GM19023 (cell line): Measurements from ENCODE around the gene KCTD18.

Experiments
- ATAC-seq: cut with Tn5 transposase; IDR thresholded peaks from one replicate; pipeline ENCODE4 v1.9.1; 2021; ENCODE audit warnings: mild to moderate bottlenecking, moderate library complexity; ENCODE audit not compliant: unreplicated experiment

The KCTD18 gene

DNA sequence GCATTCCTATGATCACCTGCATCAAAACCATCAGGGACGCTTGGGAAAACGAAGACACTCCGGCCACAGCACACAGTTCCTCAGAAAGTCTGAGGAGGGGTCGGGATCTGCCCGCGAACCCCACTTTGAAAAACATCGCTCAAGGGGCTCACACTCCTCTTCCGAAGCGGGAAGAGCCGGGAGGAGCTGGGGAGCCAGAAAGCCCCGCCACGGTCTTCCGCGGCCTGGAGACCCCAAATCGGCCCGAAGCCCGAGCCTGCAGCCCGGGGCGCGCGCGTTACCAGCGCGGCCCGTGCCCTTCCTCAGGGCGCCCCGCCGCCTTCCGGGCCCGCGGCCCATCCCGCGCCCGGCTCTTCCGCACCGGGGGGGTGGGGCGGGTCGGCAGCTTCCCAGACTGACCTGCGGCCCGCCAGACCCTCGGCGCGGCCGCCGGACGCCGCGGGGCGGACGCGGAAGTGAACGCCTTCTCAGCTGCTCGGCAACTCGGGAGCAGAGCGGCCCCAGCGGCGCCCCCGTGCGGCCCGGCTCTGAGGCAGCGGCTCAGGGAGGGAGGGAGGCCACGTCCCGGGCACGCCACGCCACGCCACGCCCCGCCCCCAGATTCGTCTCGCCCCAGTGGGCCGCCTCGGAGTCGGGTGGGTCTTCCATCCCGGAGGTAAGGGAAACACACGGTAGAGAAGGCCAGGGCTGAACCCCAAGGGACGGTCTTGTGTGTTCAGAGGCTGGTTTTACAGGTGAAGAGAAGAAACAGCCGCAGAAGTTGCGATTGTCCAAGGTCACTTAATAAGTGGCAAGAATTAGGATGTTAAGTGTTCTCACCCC, at the start of gene KCTD18:
KCTD18 (minus strand) TSS at position 457 of the 822 bp plus-strand sequence. CDS start 3,052 bp downstream, outside the sequence.
- ATAC-seq, result peak; percentile 98

- no peak for ATAC-seq
Measured at GRCh38 chr2:200540793-200541192, 30.9 kb upstream of the KCTD18 start.

DNA sequence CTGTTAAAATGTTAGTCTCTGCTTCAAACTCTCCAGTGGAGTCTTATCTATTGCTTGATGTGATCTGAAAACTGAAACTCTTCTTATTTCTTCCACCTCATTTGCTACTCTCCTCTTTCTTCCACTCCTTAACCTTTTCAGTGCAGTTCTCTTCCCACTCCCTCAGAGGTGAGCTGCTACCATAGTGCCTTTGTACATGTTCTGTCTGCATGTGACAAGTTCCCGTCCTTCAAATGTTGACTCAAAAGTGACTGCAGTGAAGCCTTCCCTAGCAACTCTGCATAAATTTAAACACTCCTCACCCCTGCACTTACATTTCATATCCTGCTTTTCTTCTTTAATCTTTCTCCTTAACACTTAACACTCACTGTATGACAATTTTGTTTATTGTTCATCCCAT, 28.3 kb upstream of the KCTD18 start:
- ATAC-seq, result no peak

DNA sequence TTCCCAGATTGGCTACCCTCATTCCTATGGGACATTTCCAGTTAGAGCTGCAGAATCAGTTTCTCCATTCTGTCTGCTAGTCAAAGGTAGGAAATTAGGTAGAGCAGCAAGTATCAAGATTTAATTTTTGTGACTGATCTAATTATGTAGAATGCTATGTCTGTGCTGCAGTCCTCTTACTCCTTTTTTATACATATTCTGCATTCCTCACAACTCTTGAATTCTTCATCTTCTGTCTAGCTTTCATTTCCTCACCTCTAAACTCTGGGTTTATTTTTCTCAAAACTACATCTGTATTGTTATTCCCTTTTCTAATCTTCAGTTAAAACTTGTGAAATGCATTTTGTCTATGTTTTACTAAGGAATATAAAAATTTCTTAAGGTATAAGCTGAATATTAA, 24.7 kb upstream of the KCTD18 start:
- no peak for ATAC-seq

DNA sequence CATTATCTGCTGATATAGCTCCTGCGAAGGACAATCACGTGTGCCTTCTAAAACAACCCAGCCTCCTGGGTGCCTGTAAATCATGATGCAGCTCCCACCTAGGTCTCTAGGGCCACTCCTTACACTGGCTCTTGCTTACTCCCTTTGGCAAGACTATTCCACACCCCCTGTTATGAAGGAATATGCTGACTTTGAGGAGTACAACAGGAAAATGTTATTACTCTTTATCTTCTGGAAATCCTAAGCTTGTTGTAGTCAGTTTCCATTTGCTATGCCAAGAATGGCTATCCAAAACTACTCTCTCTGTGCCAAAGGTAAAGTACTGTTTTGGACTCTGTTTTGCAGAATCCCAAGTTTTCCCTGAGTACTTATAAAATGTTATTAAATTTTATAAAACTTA, 23.9 kb upstream of the KCTD18 start:
- ATAC-seq, result no peak

DNA sequence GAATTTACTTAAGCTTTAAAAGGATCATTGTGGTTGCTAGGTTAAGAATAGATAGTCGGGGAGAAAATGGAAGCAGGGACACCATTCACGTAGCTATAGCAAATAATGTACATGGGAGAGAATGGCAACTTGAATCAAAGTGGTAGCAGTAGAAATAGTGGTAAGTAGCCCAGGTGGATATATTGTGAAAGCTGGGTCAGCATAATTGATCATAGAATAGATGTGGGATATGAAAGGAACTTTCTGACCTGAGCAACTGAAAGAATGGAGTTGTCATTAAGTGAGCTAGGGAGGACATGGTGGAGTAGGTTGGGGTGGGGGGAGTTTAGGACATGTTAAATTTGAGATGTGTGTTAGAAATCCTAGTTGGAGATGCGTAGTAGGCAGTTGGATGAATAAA, 18.4 kb upstream of the KCTD18 start:
- no peak for ATAC-seq

DNA sequence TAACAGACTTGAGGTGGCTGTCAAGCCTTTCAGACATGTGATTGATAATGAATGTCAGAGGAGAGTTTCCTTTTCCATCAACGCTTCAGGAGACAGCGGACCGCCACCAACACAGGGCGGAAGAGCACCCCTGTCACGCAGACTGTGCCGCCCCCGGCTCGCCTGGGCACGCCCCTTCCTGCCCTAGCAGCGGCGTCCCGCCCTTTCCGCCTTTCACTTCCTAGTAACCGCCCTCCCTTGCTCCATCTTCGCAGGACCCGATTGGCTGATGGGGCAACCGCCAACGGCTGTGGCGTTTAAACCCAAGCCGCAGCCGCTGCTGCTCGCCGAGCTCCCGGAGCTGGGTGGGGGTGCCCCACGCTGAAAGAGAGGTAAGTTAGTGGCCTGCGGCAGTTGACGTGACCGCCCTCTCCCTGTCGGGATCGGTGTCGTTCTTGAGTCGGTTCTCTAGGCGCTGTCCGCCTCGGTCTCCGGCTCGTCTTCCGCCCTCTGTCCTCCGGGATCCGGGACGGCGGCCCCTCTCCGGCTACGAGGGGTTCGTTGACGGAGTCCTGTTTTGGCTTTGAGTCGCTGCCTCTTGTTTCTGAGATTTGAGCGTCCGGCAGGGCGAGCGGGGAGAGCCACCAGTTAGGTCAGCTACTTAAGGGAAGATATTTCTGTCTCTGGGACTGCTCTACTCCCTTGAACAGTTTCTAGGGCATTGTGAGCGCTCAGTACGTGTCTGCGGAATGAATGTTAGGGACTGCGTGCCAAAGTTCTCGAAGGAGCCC, 16.2 kb upstream of the KCTD18 start, which contains the start of gene SGO2:
SGO2 (plus strand) TSS at position 326 of the 770 bp plus-strand sequence. CDS start 6,769 bp downstream, outside the sequence.
- ATAC-seq, result peak; percentile 100

DNA sequence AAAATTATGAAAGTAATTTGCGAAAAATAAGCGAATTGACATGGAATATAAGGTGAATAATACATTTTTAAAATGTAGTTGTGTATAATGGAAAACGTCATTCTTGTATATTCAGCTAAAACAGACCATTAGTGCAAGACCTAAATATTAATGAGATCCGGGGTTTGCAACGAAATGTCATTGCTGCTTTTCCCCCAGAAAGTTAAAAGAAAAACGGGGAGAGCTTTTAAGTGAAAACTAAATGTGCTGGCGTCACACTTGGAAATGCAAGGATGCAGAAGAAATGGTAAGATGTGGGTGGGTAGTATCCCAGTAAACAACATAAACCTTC, 15.6 kb upstream of the KCTD18 start:
- no peak for ATAC-seq

GRCh38 chr2:200525066-200525465, 15.2 kb upstream of the KCTD18 start:
- no peak for ATAC-seq

DNA sequence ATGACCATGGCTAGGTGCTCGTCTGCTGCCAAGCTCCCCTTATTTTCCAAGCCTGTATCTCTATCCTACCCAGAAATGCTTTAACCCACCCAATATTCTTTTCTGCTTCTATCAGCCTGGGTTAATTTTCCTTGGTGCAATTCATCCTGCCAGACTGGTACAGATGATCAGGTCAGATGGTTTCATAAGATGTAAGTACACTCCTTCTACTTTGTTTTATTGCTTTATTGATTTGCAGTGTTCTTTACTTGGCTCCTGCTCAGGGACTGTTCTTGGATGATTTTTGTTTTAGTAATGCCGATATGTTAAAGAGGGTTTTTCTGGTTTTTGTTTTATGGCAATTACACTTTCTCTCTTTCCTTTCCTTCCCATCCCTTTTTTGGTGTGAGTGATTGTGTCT, 13.7 kb upstream of the KCTD18 start:
- ATAC-seq, result no peak

DNA sequence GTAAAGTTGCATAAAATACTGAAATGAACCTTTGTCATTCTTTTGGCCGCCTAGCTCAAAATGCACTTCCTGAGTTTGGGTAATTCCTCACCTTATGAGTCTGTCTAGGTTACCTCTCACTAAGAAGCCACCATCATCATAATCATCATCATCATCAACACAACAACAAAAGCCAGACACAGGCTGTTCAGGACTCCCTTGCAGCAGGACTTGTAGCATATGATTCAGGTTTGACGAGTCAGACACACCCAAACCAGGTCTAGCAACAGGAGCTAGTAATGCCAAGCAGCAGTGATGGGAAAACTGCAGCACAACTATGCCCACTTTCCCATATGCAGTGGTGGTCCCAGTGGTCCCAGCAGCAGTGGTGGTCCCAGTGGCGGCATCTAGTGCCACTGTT, 13.3 kb upstream of the KCTD18 start:
- no peak for ATAC-seq

GRCh38 chr2:200515155-200515554, 5.3 kb upstream of the KCTD18 start:
- ATAC-seq, result no peak

DNA sequence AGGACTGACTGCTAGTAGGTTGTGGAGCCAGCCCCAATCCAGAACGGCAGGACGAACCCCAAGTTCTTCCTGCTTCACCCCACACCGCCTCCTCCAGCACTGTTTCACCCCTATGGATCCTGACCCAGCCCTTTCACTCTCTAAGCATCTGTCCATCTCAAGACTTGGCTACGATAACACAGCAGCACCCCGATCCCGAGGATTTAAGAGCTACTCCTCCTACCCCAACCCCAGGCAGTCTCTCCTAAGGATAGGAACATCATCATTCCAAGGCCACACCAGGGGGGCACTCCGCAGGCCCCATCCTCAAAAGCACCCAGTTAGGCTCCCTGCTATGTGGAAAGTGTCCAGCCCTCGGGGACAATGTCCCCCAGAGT, 645 bp downstream of the KCTD18 start:
- ATAC-seq, result peak; percentile 14

- no peak for ATAC-seq
Measured at GRCh38 chr2:200507179-200507578, 2.7 kb downstream of the KCTD18 start.

- ATAC-seq, result no peak
Measured at GRCh38 chr2:200506679-200507078, 3.2 kb downstream of the KCTD18 start.

- ATAC-seq, result no peak
Measured at GRCh38 chr2:200502196-200502595, 7.7 kb downstream of the KCTD18 start.

DNA sequence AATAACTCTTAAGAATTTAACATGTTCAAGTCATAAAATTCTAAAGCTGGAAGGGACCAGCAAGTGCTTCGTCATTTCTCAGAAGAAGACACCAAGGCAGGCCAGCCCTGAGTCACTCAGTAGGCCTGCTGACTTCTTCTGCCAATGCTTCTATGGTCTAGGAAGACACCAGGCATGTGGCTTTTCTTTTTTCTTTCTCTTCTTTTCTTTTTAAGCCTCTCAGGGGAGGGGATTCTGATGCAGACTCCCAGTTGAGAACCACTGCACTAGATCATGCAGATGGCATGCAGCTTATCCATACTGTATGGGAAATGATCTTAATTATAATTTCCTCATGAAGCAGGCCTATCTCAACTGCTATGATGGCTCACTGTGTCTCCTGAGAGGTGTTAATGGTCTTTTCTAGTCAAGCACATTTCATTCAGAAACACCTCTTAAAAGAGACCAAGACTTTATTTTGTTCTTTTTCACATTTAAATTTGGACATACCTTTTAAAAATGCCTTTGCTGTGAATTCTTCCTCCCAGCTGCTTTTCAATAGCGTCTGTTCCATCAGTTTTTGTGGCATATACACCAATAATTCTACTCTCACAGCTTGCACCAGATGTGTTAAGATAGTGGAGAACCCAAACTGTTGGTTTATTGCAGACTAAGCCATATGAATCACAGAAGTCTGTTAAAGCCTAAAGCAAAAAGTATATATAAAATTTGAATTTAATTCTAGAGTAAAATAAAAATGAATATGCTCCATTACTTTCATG, 11.3 kb downstream of the KCTD18 start:
- ATAC-seq, result no peak

- ATAC-seq, result no peak
Measured at GRCh38 chr2:200496696-200497095, 13.2 kb downstream of the KCTD18 start.

- no peak for ATAC-seq
Measured at GRCh38 chr2:200494048-200494447, 15.8 kb downstream of the KCTD18 start.

DNA sequence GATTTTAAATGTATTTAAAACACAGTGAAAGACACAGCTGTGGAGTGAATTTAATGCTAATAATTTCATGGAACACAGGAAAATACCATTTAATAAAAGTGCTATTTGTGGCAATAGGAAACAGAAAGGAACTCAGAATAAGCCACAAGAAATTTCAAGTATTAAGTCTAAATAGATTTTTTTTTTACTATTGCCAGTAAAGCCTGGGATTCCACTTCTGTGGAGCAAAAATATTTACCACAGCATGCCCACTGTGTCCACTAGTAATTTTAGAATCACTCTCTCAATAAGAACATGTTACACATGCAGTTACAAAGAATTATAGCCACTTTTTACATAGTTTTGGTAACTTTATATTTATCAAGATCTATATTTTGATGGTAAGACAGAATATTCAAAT, 17.2 kb downstream of the KCTD18 start:
- ATAC-seq, result no peak

DNA sequence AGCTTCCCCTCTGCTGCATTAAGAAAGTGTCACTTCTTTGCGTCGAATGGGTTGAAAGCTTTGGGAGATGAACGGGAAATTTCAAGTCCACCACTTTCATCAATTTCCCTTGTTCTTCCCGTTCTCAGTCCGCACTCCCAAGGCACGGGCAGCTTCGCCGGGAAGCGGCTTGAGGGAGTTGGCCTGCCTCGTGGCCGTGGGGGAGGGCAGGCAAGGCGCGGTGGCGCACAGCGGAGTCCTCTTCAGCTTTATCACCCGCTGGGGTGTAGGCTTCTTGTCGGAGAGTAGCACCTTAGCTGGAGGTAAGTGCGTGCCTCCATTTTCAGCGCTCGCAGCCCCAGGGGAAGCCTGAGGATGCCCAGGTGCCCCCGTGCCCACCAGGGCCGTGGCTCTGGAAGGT, 19.9 kb downstream of the KCTD18 start:
- ATAC-seq, result no peak

DNA sequence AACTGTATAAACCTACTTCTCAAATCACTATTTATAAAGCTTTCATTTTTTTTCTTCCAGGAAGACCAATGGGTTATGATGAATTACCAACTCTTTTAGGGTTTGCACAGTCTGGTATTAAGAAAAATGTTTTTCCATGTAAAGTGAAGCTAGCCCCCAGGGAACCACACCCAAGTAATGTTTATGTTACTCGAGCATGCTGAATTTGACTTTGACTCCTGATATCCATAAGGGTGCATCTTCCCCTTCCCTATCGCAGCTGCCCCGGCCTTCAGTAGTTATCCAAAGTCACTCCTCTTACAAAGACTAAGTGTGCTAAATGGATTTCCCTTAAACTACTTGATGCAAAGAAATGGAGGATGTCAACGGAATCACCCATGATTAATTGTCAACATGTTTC, 21.7 kb downstream of the KCTD18 start:
- no peak for ATAC-seq
